Activated T-cell treated with anti-CD3 and anti-CD28 coated beads, Interleukin-2, amount 50 U/mL, for 24 hours (primary cell): ENCODE data around the gene AK3.
A peak's percentile ranks its signal among the peaks of the same experiment; 100 is the strongest.

Experiments used
- DNase-seq: peaks from one replicate; pipeline ENCODE4 v3.0.0-alpha.2; 2020
- H3K27ac Mint-ChIP-seq: 2 replicates; pipeline ENCODE4 v1.8.0; 2020; ENCODE audit warnings: mild to moderate bottlenecking, mixed read lengths
- H3K27me3 Mint-ChIP-seq: 2 replicates; pipeline ENCODE4 v1.8.0; 2020; ENCODE audit warnings: mixed read lengths
- H3K36me3 Mint-ChIP-seq: 2 replicates; pipeline ENCODE4 v1.8.0; 2020; ENCODE audit warnings: low read depth, mixed read lengths
- H3K4me1 Mint-ChIP-seq: 2 replicates; pipeline ENCODE4 v1.8.0; 2020; ENCODE audit warnings: low read depth, mixed read lengths
- H3K4me3 Mint-ChIP-seq: 2 replicates; pipeline ENCODE4 v1.8.0; 2020; ENCODE audit warnings: mild to moderate bottlenecking, moderate library complexity, mixed read lengths
- H3K9me3 Mint-ChIP-seq: 2 replicates; pipeline ENCODE4 v1.8.0; 2020; ENCODE audit warnings: mixed read lengths

The AK3 gene

DNA sequence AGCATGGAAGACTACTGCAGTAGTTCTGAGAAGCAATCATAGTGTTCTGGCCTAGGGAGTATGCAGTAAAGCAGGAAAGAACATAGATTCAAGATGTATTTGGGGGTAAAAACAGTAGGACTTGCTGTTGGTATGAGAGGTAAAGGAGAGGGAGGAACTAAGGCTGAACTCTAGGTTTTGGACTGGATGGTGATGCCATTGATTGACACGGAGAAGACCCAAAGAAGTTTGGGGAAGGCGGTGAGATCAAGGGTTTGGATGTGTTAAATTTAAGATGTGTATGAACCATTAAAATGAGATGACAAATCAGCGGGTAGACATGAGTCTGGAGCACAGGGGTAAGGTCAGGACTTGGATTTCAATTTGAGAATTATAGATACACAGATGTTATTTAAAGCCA is 63.6 kb downstream of the AK3 start:
- Mint-ChIP-seq H3K4me3 (no peak overlapping the region), H3K36me3 (no peaks in the 10 kb centered on the region), H3K27me3 (no peaks in the 10 kb centered on the region), H3K4me1 (peaks cover 2% of the 10 kb centered on the region), H3K9me3 (no peaks in the 10 kb centered on the region), H3K27ac (no peak overlapping the region)
- DNase-seq, result no peak

DNA sequence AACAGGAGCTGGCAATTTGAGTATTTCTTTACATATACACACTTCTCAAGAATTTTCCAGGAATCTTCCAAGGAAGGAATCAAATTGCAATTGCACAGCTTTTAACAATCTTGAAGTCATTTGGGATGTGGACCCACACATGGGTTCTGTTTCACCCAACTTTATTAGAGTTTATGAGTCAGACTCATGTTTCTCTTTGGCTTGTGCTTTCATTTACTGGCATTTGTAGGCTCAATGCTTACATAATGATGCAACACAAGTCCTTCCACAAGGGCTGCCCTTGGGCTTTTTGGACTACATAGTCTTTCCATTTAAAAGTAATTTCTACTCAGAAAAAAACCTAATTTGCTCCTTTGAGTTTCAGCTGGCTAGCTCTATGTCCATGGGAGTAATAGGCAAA is 66.2 kb downstream of the AK3 start:
- Mint-ChIP-seq H3K4me1 (peaks cover 16% of the 10 kb centered on the region), H3K27ac (no peak overlapping the region), H3K9me3 (no peaks in the 10 kb centered on the region), H3K4me3 (no peak overlapping the region), H3K27me3 (no peaks in the 10 kb centered on the region), H3K36me3 (no peaks in the 10 kb centered on the region)
- DNase-seq, result no peak

DNA sequence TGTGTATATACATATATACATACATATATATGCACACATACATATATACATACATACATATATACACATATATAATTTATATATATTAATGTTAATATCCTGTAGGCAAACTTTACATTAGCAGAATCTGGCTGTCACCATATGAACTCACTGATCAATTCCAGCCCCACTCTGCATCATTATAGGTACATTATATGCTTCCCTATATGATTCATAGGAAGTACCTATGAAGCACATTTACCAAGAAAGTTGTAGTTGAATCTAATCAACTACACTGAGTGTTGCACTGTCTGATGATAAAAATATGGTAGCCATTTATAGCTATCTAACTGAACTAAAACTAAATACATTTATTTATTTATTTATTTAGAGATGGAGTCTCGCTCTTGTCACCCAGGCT is 69.3 kb downstream of the AK3 start:
- H3K27ac Mint-ChIP-seq, result no peak overlapping the region
- no peak overlapping the region for H3K4me3 Mint-ChIP-seq
- no peaks in the 10 kb centered on the region for H3K27me3 Mint-ChIP-seq
- H3K4me1 Mint-ChIP-seq, result peaks cover 34% of the 10 kb centered on the region
- H3K9me3 Mint-ChIP-seq, result no peaks in the 10 kb centered on the region
- H3K36me3 Mint-ChIP-seq, result no peaks in the 10 kb centered on the region
- no peak for DNase-seq

DNA sequence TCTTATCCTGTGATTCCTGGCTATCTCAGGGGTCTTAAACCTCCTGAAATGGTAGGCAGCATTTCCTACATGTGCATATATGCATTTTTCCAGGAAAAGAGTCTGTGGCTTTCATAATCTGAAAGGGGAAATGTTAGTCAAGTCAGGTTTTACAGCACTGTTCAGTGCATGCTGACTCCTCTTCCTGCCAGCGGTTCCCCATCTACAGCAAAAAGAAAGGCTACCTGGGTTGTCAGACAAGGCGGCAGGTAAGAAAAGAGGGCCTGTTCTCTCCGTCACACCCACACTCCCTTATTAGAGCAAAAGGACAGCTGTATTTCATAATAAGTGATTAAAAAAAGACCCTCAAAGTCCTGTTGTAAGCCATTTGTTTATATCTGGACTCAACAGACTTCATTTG is 70.4 kb downstream of the AK3 start:
- H3K27me3 Mint-ChIP-seq, result no peaks in the 10 kb centered on the region
- no peak for DNase-seq
- H3K4me1 Mint-ChIP-seq, result peaks cover 46% of the 10 kb centered on the region
- H3K4me3 Mint-ChIP-seq, result peak overlapping the region; percentile 15
- peak overlapping the region; percentile 84 for H3K27ac Mint-ChIP-seq
- H3K36me3 Mint-ChIP-seq, result no peaks in the 10 kb centered on the region
- H3K9me3 Mint-ChIP-seq, result no peaks in the 10 kb centered on the region

DNA sequence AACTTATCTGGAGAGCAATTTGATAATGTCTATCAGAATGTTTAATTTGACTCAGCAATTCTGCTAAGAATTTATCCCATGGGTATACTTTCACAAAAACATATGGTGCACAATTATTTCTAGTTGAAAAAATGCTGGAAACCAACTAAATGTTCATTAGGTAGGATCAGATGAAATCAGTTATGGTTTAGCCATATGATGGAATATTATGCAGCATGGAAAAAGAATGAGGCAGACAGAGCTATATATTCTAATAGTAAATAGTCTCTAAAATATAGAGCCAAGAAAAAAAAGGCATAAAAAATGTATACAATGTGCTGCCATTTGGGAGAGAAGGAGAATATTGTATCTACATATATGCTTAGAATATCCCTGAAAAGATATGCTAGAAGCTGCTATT is 71.1 kb downstream of the AK3 start:
- Mint-ChIP-seq H3K27ac (no peak overlapping the region), H3K4me3 (no peak overlapping the region), H3K36me3 (no peaks in the 10 kb centered on the region), H3K4me1 (peaks cover 53% of the 10 kb centered on the region), H3K9me3 (no peaks in the 10 kb centered on the region), H3K27me3 (no peaks in the 10 kb centered on the region)
- DNase-seq, result no peak

DNA sequence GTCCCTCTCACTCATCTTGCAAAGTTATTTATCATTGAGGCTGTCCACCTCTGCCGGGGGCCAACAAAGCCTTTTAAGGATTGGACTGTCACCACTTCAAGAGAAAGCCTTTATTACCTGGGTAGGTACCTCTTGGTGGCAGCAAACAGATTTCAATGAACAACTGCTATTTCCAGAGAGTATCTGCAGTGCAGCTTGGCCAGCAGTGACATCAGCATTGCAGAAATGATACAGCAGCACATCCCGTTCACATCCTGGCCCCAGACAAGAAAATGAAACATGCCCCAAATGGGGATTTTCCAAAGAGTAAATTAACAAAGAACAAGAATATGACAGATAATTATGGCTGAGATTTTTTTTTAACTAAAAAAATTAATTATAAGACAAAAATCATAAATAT is 72.4 kb downstream of the AK3 start:
- Mint-ChIP-seq H3K4me3 (no peak overlapping the region), H3K9me3 (no peaks in the 10 kb centered on the region), H3K36me3 (no peaks in the 10 kb centered on the region), H3K27me3 (no peaks in the 10 kb centered on the region), H3K27ac (no peak overlapping the region), H3K4me1 (peaks cover 64% of the 10 kb centered on the region)
- no peak for DNase-seq

DNA sequence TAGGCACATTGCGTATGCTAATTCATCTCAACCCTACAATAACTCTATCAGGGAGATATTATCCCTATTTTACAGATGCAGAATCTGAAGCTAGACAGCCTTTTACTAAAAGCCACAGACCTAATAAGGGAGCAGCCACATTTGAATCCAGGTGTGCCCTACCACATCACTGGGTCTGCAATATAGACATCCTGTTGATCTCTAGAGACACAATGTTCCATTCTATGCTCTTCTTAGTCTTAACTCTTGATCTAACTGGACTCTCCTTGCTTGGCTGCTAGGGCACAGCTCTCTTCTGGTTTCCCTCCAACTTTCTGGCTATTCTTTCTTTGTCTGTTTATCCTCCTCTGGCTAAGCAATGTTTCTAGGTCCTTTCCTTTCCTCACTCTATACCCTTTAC is 73.3 kb downstream of the AK3 start:
- H3K27me3 Mint-ChIP-seq, result no peaks in the 10 kb centered on the region
- no peaks in the 10 kb centered on the region for H3K36me3 Mint-ChIP-seq
- H3K4me3 Mint-ChIP-seq, result no peak overlapping the region
- H3K4me1 Mint-ChIP-seq, result peaks cover 73% of the 10 kb centered on the region
- no peaks in the 10 kb centered on the region for H3K9me3 Mint-ChIP-seq
- H3K27ac Mint-ChIP-seq, result no peak overlapping the region
- DNase-seq, result no peak

DNA sequence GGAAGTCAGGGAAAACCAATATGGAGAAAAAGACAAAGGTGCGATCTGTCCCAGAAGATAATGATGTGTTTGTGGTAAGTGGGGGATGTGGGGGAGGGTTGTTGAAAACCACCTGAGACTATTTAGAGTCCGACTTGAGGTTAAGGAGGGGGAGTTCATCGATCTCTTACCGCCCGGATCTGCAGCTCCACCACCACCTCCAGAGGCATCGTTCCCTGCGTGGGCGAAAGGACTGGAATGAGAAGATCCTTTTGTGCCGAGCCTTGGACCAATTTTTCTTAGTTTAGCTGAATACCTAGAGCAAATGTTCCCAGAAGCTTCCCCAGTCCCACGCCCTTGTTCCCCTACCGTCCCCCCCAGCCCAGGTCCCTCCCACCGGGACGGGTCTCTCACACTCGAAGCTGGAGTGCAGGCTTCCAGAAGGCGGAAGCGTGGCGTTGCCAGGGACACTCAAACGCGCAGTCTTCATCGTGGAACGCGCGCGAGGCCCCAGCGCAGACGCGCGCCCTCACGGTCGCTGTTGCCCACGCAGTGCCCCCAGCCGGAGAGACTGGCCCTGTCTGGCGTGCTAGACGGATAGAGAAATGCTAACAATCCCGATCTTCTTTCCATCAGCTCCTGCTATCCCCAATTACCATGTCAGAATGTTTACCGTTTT is 74.8 kb downstream of the AK3 start, which contains the start of gene SPATA6L:
Gene SPATA6L, minus strand, starts transcription at position 439 of the 658 bp plus-strand sequence. Its CDS starts 230 bp downstream, at position 209.
- no peaks in the 10 kb centered on the region for H3K9me3 Mint-ChIP-seq
- H3K4me3 Mint-ChIP-seq, result peak within 1 kb of the TSS; percentile 76
- H3K4me1 Mint-ChIP-seq, result peaks cover 80% of the 10 kb centered on the region
- H3K27me3 Mint-ChIP-seq, result no peaks in the 10 kb centered on the region
- H3K27ac Mint-ChIP-seq, result peak within 1 kb of the TSS; percentile 53
- DNase-seq, result peak; percentile 61
- H3K36me3 Mint-ChIP-seq, result peaks cover 2% of the 10 kb centered on the region

DNA sequence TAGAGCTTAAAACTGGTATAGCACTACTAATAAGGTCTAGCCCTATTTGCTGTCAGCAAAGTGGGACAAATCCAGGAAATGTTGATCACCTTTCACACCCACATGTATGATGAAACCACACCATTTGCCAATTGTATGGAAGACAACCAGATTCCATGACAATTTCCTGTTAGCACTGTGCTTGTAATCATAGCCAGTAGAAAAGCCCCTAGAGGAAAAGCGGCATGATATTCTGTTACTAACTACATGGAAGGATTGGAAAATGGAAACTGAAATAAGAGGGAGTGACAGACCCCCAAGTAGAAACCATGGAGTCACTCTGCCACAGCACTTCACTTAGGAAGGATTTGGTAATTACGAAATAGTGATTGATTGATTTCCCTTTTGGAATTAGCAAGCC is 75.6 kb downstream of the AK3 start:
- Mint-ChIP-seq H3K4me3 (peak overlapping the region; percentile 76), H3K4me1 (peaks cover 77% of the 10 kb centered on the region), H3K27me3 (no peaks in the 10 kb centered on the region), H3K27ac (no peak overlapping the region), H3K9me3 (no peaks in the 10 kb centered on the region), H3K36me3 (peaks cover 2% of the 10 kb centered on the region)
- no peak for DNase-seq

DNA sequence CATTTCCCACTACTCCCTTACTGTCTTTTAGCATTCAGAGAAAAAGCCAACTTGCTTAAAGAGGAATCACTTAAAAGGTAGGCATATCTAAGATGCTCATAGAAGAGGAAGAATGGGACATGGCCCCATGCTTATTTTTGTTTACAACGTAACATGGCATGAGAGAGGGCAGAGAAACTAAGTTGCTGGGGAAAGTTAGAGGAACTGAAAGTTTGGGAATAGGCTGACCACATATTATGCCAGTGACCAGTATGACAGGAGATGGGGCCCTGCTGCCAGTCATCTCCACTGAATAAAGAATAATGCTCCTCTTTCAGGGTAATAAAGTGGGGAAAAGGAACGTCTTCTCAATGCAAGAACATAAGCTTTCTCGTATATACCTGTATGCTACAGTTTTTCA is 77.0 kb downstream of the AK3 start:
- Mint-ChIP-seq H3K4me1 (peaks cover 77% of the 10 kb centered on the region), H3K9me3 (no peaks in the 10 kb centered on the region), H3K4me3 (peak overlapping the region; percentile 89), H3K36me3 (peaks cover 2% of the 10 kb centered on the region), H3K27ac (no peak overlapping the region), H3K27me3 (no peaks in the 10 kb centered on the region)
- DNase-seq, result no peak

DNA sequence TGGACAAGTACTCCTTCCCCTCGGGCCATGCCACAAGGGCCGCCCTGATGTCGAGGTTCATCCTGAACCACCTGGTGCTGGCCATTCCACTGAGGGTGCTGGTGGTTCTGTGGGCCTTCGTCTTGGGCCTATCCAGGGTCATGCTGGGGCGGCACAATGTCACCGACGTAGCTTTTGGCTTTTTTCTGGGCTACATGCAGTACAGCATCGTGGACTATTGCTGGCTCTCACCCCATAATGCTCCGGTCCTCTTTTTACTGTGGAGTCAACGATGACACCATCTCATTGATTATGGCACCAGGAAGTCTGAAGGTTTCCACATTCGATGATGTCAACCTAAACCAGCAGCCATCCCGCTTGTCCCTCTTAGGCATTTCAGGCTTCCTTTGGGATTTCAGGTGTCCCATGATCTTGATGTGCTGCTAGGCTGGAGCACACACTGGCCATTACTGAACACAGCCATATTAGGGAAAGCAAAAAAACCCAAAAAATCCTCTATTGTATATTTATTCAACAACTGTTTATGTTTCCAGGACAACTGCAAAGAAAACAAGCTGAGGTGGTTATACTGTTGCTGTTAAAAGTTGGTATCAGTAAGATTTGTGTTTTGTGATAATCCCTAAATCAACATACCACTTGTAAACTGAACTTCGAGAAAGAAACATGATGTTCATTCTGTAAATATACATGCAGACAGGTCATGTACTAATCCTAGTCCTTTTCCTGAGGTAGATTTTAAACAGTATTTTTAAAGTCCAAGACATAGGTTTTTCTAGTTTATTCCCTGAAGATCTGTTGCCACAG is 77.8 kb downstream of the AK3 start:
- Mint-ChIP-seq H3K9me3 (no peaks in the 10 kb centered on the region), H3K36me3 (peaks cover 2% of the 10 kb centered on the region), H3K27me3 (no peaks in the 10 kb centered on the region), H3K4me1 (peaks cover 72% of the 10 kb centered on the region), H3K4me3 (peak overlapping the region; percentile 89), H3K27ac (peak overlapping the region; percentile 82)
- DNase-seq, result no peak

DNA sequence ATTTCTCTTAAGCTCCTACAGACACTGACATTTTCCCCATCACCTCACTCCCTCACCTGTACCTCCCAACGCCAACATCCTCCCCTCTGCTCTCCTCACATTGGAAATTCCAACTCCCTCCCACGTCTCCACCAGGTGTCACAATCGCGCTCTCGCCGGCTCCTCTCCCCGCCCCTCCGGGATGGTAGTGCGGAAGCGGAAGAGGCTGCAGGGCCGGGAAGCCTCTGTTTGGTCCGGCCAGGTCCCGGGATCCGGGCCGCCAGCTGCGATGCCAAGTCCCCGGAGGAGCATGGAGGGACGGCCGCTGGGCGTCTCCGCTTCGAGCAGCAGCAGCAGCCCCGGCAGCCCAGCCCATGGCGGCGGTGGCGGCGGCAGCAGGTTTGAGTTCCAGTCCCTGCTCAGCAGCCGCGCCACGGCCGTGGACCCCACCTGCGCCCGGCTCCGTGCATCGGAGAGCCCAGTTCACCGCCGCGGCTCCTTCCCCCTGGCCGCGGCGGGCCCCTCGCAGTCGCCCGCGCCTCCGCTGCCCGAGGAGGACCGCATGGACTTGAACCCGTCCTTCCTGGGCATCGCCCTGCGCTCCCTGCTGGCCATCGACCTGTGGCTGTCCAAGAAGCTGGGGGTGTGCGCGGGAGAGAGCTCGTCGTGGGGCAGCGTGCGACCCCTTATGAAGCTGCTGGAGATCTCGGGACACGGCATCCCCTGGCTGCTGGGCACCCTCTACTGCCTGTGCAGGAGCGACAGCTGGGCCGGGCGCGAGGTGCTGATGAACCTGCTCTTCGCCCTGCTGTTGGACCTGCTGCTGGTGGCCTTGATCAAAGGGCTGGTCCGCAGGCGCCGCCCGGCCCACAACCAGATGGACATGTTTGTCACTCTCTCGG is 78.7 kb downstream of the AK3 start, which contains the start of gene PLPP6:
Gene PLPP6, plus strand, starts transcription at position 187 of the 881 bp plus-strand sequence. Its CDS starts 82 bp downstream, at position 269.
- Mint-ChIP-seq H3K9me3 (no peaks in the 10 kb centered on the region), H3K4me1 (peaks cover 65% of the 10 kb centered on the region)
- DNase-seq, result peak; percentile 81

DNA sequence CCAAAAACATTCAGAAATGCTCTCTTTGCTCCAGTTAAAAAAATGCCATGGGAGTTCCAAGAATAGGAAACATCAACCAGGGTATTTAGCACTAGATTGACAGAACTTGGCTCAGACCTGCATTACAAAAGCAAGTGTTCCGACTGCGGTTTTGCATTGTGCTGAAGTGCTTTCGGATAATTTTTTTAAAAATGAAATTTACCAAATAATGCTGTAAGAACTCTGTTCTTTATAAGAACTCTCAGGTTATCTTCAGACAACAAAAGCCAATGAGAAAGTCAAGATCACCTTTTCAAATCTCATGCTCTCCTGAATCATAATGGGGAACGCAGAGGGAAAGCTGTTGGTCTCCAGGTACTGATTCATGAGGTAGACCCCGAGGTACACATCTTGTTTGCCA is 79.4 kb downstream of the AK3 start:
- peak overlapping the region; percentile 89 for H3K4me3 Mint-ChIP-seq

More for the DNA sequence above, 78.7 kb downstream of the AK3 start, which contains the start of gene PLPP6:
- H3K36me3 Mint-ChIP-seq, result peaks cover 2% of the 10 kb centered on the region
- H3K4me3 Mint-ChIP-seq, result peak within 1 kb of the TSS; percentile 89
- H3K27me3 Mint-ChIP-seq, result no peaks in the 10 kb centered on the region
- H3K27ac Mint-ChIP-seq, result peak within 1 kb of the TSS; percentile 90

DNA sequence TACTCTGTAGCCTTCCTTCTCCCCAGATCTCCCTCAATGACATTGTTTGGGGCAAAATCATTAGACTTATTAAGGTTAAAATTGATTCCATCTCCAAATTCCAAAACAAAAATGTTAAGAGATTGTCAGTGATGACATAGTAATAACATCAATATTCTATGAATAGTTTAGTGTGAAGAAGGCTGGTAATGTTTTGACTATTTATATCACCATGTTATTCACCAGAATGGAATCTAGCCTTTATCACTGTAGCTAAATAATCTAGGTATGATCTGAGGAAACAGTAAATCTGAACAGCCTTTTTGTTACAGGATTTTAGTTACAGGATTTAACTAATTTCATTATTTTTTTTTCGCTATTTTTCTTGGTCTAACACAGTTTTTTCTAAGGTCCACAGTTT is 79.8 kb downstream of the AK3 start:
- Mint-ChIP-seq H3K27ac (peak overlapping the region; percentile 90), H3K27me3 (no peaks in the 10 kb centered on the region), H3K4me1 (peaks cover 54% of the 10 kb centered on the region), H3K4me3 (peak overlapping the region; percentile 89), H3K9me3 (no peaks in the 10 kb centered on the region), H3K36me3 (peaks cover 2% of the 10 kb centered on the region)
- no peak for DNase-seq

More for the DNA sequence above, 79.4 kb downstream of the AK3 start:
- H3K36me3 Mint-ChIP-seq, result peaks cover 2% of the 10 kb centered on the region
- peaks cover 58% of the 10 kb centered on the region for H3K4me1 Mint-ChIP-seq
- H3K27ac Mint-ChIP-seq, result peak overlapping the region; percentile 90
- H3K9me3 Mint-ChIP-seq, result no peaks in the 10 kb centered on the region
- no peak for DNase-seq
- no peaks in the 10 kb centered on the region for H3K27me3 Mint-ChIP-seq
